Mucosa of gallbladder (tissue), 1 donor: ENCODE measurements around the gene DNMBP. TPM values are rescaled to one million over a fixed set of nuclear protein-coding genes. Genes with fewer than 3 reads are reported as not detected.
"Not testable (repeated sequence)": the region's sequence is repeated elsewhere in the genome, so short reads cannot be mapped to it uniquely, and the experiment has no call there.

Experiments used
- DNase-seq: peaks from one replicate; pipeline ENCODE4 v3.0.0-alpha.2; 2020; ENCODE audit warnings: low spot score
- total RNA-seq: library from RNA; stranded (reverse); gene quantifications from one replicate; pipeline ENCODE4 v1.2.1, GENCODE V29; 2021
- donor health status: DM: no; HTN: no; CAD: no.

The DNMBP gene
- total RNA-seq, 1 donor from 2014 or later, result 31.8 TPM

DNA sequence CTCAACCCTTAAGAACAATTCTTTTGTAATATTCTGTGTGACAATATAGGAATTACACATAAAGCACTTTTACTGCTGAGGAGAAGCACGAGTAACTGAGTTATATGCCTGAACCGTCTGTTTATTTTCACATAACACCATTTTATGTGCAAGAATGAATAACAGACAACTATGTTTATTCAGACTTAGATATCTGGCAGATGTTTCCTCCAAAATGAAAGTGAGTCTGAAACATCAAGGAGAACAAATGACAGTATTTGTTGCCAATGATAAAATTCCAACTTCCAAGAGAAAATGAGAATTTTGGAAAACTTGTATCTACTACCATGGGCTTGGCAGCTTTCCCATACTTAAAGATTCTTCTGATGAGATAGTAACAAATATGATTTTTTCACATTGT, 51.4 kb downstream of the DNMBP start:
- DNase-seq, result no peak

DNA sequence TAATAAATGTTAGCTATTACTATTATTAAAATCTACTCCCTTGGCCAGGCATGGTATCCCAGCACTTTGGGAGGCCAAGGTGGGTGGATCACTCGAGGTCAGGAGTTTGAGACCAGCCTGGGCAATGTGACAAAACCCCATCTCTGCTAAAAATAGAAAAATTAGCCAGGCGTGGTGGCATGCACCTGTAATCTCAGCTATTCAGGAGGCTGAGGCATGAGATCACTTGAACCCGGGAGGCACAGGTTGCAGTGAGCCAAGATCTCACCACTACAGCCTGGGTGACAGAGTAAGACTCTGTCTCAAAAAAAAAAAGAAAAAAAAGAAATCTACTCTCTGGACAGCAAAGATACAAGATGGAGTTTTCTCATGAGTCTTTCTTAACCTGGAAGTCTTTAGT, 56.2 kb downstream of the DNMBP start:
- DNase-seq, result not testable (repeated sequence)

DNA sequence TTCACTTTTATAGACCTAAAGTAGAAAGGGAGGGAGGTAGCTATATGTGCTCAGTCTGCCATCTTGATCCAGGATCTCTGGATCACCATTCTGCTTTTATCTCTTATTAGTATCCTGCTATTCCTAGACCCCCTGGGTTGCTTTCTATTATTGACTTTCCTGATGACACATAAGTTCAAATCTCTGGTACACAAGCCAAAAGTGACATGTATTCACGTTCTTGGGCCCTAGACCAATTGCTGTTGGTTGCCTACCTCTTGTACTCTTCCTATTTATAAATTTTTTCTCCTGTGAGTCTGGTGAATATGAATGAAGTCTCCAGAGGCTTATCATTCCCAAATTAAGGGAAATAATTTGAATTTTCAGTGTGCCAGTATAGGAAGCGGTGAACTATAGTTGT, 56.9 kb downstream of the DNMBP start:
- no peak for DNase-seq

DNA sequence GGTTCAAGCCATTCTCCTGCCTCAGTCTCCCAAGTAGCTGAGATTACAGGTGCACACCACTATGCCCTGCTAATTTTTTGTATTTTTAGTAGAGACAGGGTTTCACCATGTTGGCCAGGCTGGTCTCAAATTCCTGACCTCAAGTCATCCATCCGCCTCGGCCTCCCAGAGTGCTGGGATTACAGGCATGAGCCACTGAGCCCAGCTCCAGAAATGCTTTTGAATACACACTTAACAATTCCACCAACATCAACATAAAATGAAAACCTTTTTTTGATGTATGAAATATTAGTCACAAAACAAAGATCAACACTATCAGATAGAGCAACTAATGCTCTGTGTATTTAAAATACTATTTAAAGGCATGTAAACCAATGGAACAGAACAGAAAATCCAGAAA, 63.7 kb downstream of the DNMBP start:
- not testable (repeated sequence) for DNase-seq

DNA sequence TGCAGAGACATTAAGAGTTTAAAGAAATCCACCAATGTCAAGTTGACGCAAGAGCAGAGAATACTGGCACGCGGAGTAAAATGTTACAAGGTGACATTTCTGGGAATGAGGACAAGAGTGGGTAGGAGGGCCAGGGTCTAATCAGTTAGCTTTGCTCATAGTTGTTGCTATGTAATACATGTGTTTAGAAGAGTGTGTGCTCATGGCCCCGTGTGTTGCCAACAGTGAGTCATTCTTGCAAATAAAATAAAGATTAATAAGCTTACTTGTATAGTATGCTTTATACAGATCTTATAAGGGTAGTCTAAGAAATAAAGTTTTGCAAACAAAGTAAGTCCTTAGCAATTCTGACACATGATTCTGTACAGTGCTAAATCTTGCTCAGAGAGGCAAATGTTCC, 64.5 kb downstream of the DNMBP start:
- no peak for DNase-seq

DNA sequence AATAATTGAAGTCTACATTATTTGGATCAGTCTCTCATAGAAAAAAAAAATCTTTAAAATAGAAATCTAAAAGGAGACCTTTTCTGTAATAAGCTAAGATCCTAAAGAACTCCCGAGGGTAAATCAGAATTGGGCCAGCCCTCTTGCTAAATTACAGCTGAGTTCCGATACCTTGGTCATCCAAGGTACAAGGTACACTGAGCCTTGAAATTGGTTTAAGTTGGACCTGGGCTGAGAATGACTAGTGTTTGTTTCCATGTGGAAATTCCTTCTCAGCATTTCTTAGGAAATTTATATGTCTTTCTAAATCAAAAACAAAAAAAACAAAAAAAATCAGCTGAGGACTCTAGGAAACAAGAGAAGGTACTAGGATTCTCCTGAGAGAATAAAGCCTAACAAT, 64.9 kb downstream of the DNMBP start:
- no peak for DNase-seq

DNA sequence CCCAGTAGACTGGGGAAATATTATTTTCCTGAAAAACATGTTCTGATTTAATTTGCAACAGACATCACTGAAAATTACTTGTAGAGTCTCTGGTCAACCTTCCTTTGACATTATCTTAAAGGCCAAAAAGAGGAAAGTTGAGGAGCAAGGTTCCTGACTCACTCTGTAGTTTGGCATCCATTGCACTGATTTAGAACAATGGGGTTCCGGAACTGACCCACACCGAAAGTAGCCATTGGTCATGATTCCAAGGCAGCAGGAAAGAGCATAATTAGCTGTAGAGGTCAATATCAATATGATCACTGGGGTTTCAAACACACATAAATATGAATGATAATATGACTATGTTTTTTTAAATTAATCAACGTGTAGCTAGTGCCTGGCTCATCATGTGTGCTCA, 65.8 kb downstream of the DNMBP start:
- DNase-seq, result no peak

DNA sequence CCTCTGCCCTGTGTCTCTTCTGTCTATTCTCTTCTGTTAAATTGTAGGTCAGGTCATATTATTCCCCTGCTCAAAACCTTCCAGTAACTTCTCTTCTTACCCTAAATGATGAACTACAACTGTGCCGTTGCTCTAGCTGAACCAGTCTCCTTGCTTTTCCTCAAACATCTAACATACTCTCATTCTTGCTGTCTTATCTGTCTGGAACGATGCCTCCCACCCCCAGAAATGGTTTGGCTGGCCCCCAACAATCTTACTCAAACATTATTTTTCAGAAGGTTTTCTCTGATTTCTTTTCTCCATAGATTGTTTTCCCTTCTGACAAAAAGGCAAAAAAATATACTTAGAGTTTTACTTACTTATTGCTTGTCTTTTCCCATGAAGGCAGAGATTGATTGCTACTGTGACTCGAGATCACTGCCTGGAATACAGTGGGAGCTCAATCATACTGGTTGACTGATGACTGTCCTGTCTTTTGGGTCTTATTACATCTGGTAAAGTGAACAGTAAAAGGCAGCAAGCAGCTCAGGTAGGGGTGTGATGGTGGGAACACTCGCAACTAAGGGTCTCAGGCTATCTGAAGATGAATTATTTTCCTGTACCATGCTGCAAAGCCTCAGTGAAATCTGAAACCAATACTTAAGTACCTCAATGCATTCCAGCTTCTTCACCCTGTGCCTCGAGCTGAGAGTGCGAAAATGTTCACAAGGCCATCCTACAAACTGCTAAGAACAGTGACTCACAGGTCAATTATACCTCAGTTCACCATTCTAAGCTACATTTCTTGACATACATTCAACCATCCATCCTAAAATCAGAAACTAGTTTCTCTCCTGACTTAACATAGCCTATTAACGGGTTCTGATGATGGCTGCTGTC, 67.6 kb downstream of the DNMBP start:
- no peak for DNase-seq

DNA sequence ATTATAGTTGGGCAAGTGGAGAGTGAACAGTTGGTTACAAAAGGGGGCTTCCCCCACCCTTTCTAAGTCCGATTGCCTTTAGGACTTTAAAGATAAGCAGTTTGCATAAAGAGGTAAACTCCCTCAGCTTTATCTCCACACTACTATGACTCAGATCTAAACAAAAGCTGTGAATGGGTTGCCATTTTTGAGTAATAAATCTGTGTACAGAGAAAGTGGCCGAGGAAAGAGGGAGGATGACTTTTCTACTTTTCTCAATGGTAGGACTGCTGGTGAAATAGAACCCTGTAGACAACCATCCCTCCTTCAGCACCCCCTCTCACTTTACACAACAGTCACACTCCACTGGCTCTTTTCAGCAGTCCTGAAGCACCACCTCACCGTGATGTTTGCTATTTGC, 71.2 kb downstream of the DNMBP start:
- no peak for DNase-seq

DNA sequence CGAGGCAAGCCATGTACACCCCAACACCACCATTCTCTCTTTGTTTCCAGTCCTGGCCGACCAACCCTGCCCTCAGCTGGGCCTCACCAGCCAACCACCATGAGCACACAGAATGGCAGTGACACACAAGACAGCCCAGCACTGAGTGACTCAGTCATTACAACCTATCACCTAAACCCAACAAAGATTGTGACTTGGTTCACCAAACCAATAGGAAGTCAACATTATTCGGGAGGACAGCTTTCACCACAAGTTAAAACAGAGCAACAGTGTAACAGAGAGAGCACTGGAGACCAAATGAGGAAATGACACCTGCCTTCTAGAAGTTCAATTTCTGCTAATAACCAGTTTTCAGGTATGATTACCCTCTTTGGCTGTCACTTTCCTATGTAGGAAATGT, 72.1 kb downstream of the DNMBP start:
- no peak for DNase-seq

DNA sequence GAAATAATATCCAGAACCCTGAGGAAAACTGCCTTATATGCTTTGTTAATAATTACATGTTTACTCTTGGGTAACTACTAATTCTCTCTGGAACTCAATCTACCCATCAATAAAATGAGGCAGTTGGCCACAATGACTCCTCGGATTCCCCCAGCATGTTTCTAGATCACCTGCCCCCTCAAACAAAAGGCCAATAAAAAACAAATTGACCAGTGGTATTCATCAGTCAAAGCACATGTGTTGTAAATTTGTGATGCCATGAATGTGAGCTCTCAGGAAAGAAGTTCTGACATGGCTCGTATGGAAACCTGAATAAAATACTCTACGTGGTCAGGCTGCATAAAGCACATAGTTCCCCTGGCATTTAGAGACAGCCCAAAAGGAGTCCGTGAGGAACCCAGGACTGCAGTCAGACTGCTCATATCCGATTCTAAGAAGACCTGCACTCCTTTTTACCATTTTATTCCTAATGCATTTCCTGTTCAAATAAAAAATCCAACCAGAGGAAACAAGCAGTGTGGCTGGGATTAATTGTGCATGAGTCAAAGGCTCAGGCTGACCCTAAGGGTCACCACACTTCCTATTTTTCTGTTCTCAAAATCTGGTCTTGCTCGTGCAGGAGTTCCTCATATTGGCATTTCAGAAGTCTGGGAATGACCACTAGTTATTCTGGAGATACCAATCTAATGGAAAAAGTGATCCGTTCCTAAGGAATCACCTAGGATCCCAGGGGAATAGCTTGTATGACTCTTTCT, 77.4 kb downstream of the DNMBP start:
- DNase-seq, result not testable (repeated sequence)

DNA sequence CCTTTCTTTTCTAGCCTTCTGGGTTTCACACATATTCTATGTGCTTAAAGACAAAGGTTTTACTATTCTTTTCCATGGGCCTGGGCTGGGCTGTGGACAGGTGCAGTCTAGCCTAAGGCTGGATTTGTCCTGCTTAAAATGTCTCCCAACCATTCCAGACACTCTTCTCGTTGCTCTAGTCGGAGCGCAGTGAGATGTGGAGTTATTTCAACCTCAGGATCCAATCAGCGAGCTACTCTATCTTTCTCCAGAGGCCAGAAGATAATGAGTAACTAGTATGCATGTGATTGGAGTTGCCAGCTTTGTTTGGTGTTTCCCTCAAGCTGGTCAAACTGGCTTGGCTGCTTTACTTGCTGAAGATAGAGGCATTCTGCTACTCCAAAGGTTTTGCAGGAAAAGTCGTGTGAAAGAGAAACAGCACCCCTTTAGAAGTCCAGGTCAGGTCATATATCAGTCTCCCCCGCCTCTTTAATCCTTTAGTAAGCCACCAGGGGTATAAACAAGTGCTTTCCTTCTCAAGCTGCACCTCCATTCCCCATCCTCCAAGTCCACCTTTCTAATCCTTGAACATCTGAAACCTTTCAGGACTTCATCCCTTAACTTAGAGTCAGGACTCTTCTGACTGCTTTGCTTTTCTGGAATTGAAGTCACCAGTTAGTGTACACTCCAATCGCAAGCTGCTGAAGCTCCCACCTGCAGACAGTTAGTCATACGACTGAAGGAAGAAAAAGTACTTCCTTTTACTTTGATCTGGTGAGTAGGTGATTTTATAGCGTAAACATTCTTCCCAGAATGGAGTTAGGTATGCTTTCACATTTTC, 78.8 kb downstream of the DNMBP start:
- DNase-seq, result peak; percentile 90

DNA sequence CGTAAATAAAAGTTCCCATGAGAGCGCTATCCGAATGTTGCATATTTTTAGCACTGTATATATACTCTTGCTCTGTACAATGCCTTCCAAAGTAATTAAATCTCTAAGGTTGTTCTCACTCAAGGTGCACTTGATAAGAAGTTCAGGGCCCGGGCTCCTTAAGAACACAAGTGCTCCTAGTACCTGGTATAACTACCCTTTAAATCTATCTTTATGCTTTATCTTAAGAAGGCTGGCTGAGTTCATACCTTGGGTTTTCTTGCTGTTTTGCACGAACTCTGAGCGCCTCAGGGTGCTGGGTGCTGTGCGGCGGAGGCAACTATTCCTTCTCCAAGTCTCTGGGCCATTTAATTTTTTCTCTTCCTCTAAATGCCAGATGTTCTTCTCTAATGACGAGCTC, 80.4 kb downstream of the DNMBP start:
- no peak for DNase-seq

DNA sequence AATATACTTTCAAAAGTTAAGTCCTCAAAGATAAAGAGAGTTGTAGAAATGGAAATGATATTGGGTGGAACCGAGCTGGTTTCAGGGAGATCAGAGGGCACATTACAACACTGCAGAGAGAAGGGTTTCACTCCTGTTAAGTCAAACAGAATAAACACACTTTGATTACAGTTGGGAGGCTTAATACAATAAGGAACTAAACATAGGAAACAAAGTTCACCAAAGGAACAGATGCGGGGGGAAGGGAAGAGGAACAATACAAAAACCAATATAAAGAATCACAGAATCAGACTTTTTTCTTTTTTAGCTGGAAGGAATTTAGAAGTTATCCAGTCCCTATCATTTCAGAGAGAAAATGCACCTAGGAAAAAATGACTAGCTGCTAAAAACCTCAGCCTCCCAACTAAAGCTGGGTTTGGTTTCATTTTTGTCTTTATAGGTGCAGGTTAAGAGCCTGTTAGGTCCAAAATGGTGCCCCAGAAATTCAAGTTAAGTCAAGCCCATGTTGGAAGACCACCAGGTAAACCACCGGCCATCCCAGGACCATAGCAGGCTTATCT, 81.9 kb downstream of the DNMBP start:
- DNase-seq, result no peak

DNA sequence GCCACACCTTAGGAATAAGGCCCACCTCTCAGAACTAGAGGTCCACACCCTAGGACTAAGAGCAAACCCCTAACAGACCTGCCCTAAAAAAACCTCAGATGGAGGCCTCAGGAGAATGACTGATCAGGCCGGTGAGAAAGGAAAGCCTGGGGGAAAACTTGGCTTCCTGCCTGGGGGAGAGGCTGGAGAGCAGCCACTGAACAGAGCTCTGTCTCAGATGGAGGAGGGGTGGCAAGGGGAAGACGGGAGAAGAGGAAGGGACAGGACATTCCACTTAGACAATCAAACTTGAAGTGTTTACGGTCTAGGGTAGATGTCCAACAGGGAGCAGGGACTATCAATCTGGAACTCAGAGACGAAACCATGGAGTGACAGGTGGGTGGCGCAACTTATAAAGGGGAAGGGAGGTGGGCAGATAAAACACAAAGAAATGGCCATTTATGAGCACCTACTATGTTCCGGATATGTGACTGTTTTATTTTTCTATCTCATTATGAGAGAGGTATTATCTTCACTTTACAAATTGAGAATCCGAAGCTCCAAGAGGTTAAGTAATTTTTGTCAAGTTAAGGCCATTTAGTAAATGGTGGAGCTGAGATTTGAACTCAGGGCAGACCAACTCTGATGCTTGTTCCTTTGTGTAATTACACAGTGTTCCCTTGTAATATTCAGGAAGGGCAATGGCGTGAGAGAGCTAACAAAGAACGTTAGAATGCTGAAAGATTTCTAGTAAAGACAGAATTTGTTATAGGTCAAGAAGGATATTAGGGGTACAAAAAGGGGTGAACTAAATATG, 82.6 kb downstream of the DNMBP start:
- DNase-seq, result peak; percentile 60

DNA sequence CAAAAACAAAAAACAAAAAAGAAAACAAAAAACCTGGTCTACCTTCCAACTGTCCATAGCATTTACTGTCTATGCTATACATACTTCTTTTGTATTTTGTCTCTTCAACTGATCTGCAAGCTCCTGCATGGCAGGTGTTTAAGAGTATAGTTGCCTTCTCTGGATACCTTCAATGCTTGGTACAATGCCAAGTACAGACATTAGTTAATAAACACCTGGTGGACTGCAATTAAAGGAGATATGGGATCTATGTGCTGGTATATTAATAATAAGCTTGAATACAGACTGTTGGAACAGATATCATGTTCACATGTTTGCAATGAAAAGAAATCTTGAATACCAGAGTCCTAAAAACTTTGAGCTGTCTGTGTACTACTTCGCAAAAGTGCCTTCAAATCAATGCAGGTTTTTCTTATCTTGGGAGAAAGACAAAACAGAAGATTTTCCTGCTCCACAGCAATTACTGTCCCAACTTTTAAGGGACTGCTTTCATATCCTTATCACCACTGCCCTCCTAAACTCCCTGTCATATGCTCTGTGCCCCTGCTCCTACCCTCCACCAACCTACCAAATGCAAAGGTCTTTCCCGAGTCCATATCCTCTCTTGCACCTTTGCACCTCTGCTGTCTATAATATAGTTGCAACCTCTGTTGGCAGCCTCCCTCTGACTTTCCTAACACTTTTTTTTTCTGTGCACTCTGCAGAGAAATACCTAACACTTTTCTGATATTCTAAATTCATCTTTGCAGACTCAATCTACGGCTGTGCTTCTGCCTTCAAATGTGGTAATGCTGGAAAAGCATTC, 85.1 kb downstream of the DNMBP start:
- no peak for DNase-seq

DNA sequence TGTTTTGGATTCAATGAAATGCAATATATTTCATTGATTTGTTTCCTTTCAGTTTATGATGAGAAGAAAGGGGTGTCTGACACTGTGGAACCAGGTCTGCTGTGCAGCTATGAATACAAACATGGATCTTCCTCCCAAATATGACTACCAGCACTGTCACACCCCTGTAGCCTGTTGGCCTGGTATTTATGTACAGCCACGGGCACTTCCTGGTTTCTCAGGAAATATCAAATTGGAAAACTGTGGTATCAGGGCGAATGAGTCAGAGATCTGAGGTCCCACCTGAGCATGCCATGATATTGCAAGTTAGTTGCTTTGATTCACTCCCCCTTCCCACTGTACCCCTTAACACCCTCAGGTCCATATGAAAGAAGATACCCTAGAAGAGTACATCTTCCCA, 87.8 kb downstream of the DNMBP start:
- DNase-seq, result no peak

DNA sequence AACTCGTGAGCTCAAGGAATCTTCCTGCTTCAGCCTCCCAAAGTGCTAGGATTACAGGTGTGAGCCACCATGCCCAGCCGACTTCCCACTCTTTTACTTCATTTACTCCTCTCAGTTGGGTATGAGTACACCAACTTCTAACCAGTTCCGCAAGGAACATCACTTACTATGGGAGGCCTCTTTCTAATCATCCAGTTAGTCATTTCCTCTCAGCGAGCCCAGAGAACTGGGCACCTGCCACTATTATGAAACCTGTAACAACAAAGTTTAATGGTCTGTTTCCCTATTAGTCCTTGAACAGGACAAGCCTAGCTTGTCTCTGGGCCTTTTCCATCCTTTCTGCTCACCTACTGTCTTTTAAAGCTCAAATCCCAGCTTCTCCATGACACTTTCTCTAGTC, 88.8 kb downstream of the DNMBP start:
- no peak for DNase-seq

DNA sequence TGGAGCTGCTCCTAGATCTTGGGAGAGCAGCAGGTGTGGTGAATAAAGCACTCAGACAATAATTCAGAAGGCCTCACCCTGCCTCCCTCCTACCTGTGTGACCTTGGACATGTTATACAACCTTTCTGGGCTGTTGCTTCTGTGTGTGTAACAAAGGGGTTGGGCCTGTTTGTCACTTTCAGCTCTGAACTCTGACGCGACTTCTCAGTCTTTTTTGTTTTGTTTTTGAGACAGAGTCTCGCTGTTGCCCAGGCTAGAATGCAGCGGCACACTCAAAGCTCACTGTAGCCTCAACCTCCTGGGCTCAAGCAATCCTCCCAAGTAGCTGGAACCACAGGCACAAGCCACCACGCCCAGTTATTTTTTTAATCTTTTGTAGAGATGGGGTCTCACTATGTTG, 89.3 kb downstream of the DNMBP start:
- DNase-seq, result no peak
